Hepatocyte (in vitro differentiated cells): ENCODE measurements around the gene GGT6. TPM values are rescaled to one million over a fixed set of nuclear protein-coding genes. Genes with fewer than 3 reads are reported as not detected.
A peak's percentile ranks its signal among the peaks of the same experiment; 100 is the strongest.

Experiments
- DNase-seq: peaks from one replicate; pipeline ENCODE4 v3.0.0-alpha.2; 2016; ENCODE audit warnings: low spot score
- H2AFZ ChIP-seq: fragments of 200-600 bp; sonication (generic); 2 replicates; pipeline ENCODE4 v1.6.0; 2016; ENCODE audit warnings: antibody characterized with exemption, mild to moderate bottlenecking
- H3K27ac ChIP-seq: fragments of 200-600 bp; sonication (generic); 2 replicates; pipeline ENCODE4 v1.5.1; 2016; ENCODE audit warnings: mild to moderate bottlenecking
- H3K27me3 ChIP-seq: fragments of 200-600 bp; sonication (generic); 2 replicates; pipeline ENCODE4 v1.6.1; 2016
- H3K36me3 ChIP-seq: fragments of 200-600 bp; sonication (generic); replicated peaks from 2 replicates; pipeline ENCODE4 v1.5.1; 2016; ENCODE audit warnings: low read depth; ENCODE audit not compliant: insufficient read depth
- H3K4me1 ChIP-seq: fragments of 200-600 bp; sonication (generic); 2 replicates; pipeline ENCODE4 v1.5.1; 2016; ENCODE audit warnings: mild to moderate bottlenecking, moderate library complexity; ENCODE audit not compliant: insufficient read depth
- H3K4me2 ChIP-seq: fragments of 200-600 bp; sonication (generic); 2 replicates; pipeline ENCODE4 v1.6.0; 2016
- H3K4me3 ChIP-seq: fragments of 200-600 bp; sonication (generic); 2 replicates; pipeline ENCODE4 v1.5.1; 2016; ENCODE audit warnings: mild to moderate bottlenecking
- H3K79me2 ChIP-seq: fragments of 200-600 bp; sonication (generic); 2 replicates; pipeline ENCODE4 v1.6.0; 2017; ENCODE audit warnings: mild to moderate bottlenecking
- H3K9me2 ChIP-seq: fragments of 200-600 bp; sonication (generic); replicated peaks from 2 replicates; pipeline ENCODE4 v1.6.0; 2017; ENCODE audit warnings: mild to moderate bottlenecking; ENCODE audit not compliant: insufficient read depth
- H3K9me3 ChIP-seq: fragments of 200-600 bp; sonication (generic); 2 replicates; pipeline ENCODE4 v1.5.1; 2016; ENCODE audit warnings: low read depth, mild to moderate bottlenecking
- H4K20me1 ChIP-seq: fragments of 200-600 bp; sonication (generic); 2 replicates; pipeline ENCODE4 v1.6.0; 2016; ENCODE audit warnings: mild to moderate bottlenecking; ENCODE audit not compliant: insufficient read depth, poor library complexity, severe bottlenecking
- CTCF ChIP-seq: fragments of 200-600 bp; sonication (generic); IDR thresholded peaks from 2 replicates; pipeline ENCODE4 v1.5.1; 2016; ENCODE audit warnings: antibody characterized with exemption, mild to moderate bottlenecking; ENCODE audit not compliant: poor library complexity
- EZH2 ChIP-seq: fragments of 200-600 bp; sonication (generic); IDR thresholded peaks from 2 replicates; pipeline ENCODE4 v1.6.1; 2016; ENCODE audit warnings: antibody characterized with exemption, mild to moderate bottlenecking, borderline replicate concordance
- EZH2phosphoT487 ChIP-seq: fragments of 200-600 bp; sonication (generic); IDR thresholded peaks from one replicate; pipeline ENCODE4 v1.6.1; 2018; ENCODE audit warnings: antibody characterized with exemption, mild to moderate bottlenecking, low read depth, moderate library complexity; ENCODE audit not compliant: unreplicated experiment, severe bottlenecking
- WGBS: methylation state at CpG from one replicate; pipeline ENCODE4 v1.1.6; 2016; ENCODE audit warnings: low lambda C conversion rate; ENCODE audit errors: missing lambda C conversion rate; 5-methylcytosine and 5-hydroxymethylcytosine counted together
- polyA plus RNA-seq: library from polyadenylated mRNA; unstranded; fragments of >200 nt; fragmentation: Nextera tagmentation; extraction: Ambion mirVana; gene quantifications from 2 replicates; pipeline ENCODE4 v1.2.1, GENCODE V29; 2016
- total RNA-seq: library from RNA; depleted of rRNA; stranded (reverse); fragments of >200 nt; gene quantifications from 2 replicates; pipeline ENCODE4 v1.2.3, GENCODE V29; 2014

Gene GGT6
- total and polyA plus RNA-seq, 2 experiments from 2014 or later: not detected

GRCh38 chr17:4572131-4572530 lies 11.8 kb upstream of the GGT6 start:
- Histone ChIP-seq H3K4me1 (peaks cover 18% of the 10 kb centered on the region), H4K20me1 (no peaks in the 10 kb centered on the region), H3K27ac (no peak overlapping the region), H3K4me3 (no peak overlapping the region), H3K27me3 (no peaks in the 10 kb centered on the region), H3K9me2 (no peaks in the 10 kb centered on the region), H2AFZ (no peak overlapping the region), H3K9me3 (no peaks in the 10 kb centered on the region), H3K36me3 (no peaks in the 10 kb centered on the region), H3K4me2 (no peak overlapping the region), H3K79me2 (no peaks in the 10 kb centered on the region)
- no peak for DNase-seq
- WGBS: 83% methylated on average over 9 of the region's 9 CpGs
- TF ChIP-seq EZH2 (no peak), EZH2phosphoT487 (no peak), CTCF (no peak)

- H4K20me1 ChIP-seq: no peaks in the 10 kb centered on the region
- TF ChIP-seq CTCF: no peak
- no peak for TF ChIP-seq EZH2
- no peak for TF ChIP-seq EZH2phosphoT487
- WGBS: 38% methylated on average over 1 of the region's 1 CpG
- no peak overlapping the region for H3K4me2 ChIP-seq
- no peak overlapping the region for H2AFZ ChIP-seq
- no peaks in the 10 kb centered on the region for H3K9me2 ChIP-seq
- H3K79me2 ChIP-seq: no peaks in the 10 kb centered on the region
- no peaks in the 10 kb centered on the region for H3K36me3 ChIP-seq
- H3K27me3 ChIP-seq: no peaks in the 10 kb centered on the region
- DNase-seq: no peak
- H3K4me3 ChIP-seq: no peak overlapping the region
- peaks cover 10% of the 10 kb centered on the region for H3K4me1 ChIP-seq
- H3K27ac ChIP-seq: no peak overlapping the region
- H3K9me3 ChIP-seq: no peaks in the 10 kb centered on the region
Observed at GRCh38 chr17:4569591-4569990, 9.2 kb upstream of the GGT6 start.

DNA sequence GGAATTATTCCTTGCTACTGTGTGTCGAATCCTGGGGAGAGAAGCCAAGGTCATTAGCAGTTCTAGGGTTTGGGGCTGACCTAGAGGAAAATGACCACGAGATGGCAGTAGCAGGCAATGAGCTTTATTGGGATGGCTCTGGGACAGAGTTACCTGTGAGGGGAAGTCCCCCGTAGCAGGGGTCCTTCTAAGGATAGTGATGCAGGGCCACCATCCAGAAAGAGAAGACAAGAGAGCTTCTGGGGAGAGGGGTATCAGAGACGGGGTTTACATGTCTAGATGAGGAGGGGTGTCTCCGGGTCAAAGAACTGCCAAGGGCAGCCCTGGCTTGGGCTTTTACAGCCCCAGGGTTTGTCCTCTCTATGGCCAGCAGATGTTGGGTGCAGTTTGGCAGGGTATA lies 6.4 kb upstream of the GGT6 start:
- DNase-seq: peak; percentile 84
- no peaks in the 10 kb centered on the region for H3K9me3 ChIP-seq
- peaks cover 5% of the 10 kb centered on the region for H3K4me1 ChIP-seq
- WGBS: 12% methylated on average over 5 of the region's 5 CpGs
- TF ChIP-seq CTCF (peak; percentile 84), EZH2 (no peak)
- no peaks in the 10 kb centered on the region for H3K79me2 ChIP-seq
- H3K27ac ChIP-seq: no peak overlapping the region
- no peak overlapping the region for H2AFZ ChIP-seq
- H3K36me3 ChIP-seq: no peaks in the 10 kb centered on the region
- no peaks in the 10 kb centered on the region for H4K20me1 ChIP-seq
- no peaks in the 10 kb centered on the region for H3K9me2 ChIP-seq
- no peak overlapping the region for H3K4me2 ChIP-seq
- H3K27me3 ChIP-seq: no peaks in the 10 kb centered on the region
- H3K4me3 ChIP-seq: no peak overlapping the region
